NCI-H2107 treated with DMSO at 0.1 percent for 48 hours (cell line): ENCODE results near the gene OSGEP.

ENCODE experiments used
- DNase-seq: peaks from one replicate; lab custom pipeline; 2025; ENCODE audit not compliant: unreplicated experiment; lab: John Stamatoyannopoulos, UW

OSGEP gene

GRCh38 chr14:20454516-20455354, at the start of gene OSGEP, which contains the start of gene APEX1:
Gene OSGEP, minus strand, starts transcription at chr14:20454812. Its CDS starts 129 bp downstream, at chr14:20454683.
Gene APEX1, plus strand, starts transcription at chr14:20455226. Its CDS starts 420 bp downstream, at chr14:20455646.
- DNase-seq = peak; percentile 99

GRCh38 chr14:20503898-20504297, 49.3 kb upstream of the OSGEP start:
- DNase-seq = no peak

GRCh38 chr14:20501346-20501745, 46.7 kb upstream of the OSGEP start:
- no peak for DNase-seq

- no peak for DNase-seq
Measured at GRCh38 chr14:20499881-20500280, 45.3 kb upstream of the OSGEP start.

DNA sequence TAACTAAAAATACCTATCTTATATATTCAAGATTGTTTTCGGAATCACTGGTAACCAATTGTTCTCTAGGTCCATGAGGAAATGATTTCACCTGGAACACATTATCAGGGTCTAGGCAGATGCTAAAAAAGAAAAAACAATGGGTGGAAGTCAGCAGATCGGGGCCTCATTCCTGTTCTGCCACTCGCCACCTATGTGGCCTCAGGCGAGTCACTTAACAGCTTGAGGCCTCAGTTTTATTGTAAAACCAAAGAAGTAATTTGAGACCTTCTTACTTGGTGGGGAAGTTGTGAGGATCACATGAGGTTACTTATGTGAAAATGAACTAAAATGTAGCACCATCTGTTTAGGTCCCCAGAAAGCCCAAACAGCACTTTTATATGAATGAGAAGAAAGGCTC, 44.5 kb upstream of the OSGEP start:
- DNase-seq = peak; percentile 31

GRCh38 chr14:20498622-20499021, 44.0 kb upstream of the OSGEP start:
- no peak for DNase-seq

GRCh38 chr14:20494935-20495766, 40.5 kb upstream of the OSGEP start:
- DNase-seq = no peak

GRCh38 chr14:20493634-20494033, 39.0 kb upstream of the OSGEP start:
- no peak for DNase-seq

GRCh38 chr14:20492486-20492885, 37.9 kb upstream of the OSGEP start:
- no peak for DNase-seq

GRCh38 chr14:20490563-20490962, 36.0 kb upstream of the OSGEP start:
- no peak for DNase-seq

- DNase-seq = peak; percentile 64
Measured at GRCh38 chr14:20489093-20489994, 34.7 kb upstream of the OSGEP start.

DNA sequence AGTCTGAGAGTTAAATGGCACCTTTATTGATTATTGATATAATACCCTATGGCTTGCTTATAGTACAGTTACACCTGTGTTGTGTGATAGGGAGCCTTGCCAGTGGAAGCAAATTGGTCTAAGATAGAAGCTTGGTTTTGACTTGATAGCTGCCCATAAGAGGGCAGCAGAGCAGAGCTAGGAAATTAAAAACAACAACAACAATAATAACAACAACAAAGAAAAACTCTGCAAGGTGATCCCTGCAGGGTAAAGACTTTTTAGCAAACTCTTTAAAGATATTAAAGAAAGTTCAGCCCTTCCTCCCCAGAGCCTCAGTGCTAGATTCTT, 32.7 kb upstream of the OSGEP start:
- no peak for DNase-seq

GRCh38 chr14:20486684-20487395, 32.2 kb upstream of the OSGEP start:
- DNase-seq = no peak

- DNase-seq = no peak
Measured at GRCh38 chr14:20485900-20486299, 31.3 kb upstream of the OSGEP start.

- no peak for DNase-seq
Measured at GRCh38 chr14:20482382-20482781, 27.8 kb upstream of the OSGEP start.

GRCh38 chr14:20478894-20479293, 24.3 kb upstream of the OSGEP start:
- DNase-seq = no peak

DNA sequence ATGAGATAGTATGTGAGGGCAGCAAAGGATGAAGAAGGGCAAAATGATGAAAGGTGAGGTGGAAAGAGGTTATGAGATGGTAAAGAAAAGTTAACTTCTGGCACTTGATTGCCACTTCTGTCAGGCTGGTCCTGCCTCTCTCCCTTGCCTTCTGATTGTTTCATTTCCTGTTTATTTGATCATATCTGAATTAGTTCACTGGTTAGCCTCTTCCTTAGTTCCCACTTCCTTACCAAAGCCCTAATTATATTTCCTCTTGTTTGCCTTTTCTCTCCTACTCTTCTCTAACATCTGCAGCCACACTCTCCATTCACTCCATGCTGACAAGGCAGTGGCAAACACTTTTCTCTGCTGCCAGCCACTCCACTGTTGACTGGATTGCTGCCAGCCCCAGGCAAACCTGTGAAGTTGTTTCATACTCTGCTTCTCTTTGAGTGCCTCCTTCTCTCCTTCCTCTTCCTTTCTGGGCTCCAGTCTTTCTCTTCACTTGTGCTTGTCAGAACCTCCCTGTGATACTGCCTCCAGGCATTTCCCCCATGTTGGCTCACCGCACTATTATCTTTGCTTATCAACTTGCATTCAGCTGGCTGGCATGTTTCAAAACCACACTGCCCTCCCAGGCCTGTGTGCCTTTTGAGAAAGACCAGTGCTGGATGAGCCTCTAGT, 22.7 kb upstream of the OSGEP start:
- peak; percentile 26 for DNase-seq

DNA sequence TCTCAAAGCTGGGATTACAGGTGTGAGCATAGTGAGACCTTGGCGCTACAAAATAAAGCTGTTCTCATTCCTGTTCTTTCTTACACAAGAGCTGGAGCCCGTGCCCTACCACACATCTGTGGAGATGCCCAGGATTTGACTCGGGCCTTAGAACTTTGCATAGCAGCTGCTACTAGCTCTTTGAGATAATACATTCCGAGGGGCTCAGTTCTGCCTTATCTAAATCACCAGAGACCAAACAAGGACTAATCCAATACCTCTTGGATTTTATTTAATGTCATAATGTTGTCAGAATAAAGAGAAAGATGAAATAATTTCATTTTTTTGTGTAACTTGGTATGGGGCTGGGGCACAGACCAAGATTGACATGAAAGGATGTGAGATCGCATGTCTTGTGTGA, 22.2 kb upstream of the OSGEP start:
- DNase-seq = no peak

- DNase-seq = no peak
Measured at GRCh38 chr14:20472536-20473169, 18.0 kb upstream of the OSGEP start.

DNA sequence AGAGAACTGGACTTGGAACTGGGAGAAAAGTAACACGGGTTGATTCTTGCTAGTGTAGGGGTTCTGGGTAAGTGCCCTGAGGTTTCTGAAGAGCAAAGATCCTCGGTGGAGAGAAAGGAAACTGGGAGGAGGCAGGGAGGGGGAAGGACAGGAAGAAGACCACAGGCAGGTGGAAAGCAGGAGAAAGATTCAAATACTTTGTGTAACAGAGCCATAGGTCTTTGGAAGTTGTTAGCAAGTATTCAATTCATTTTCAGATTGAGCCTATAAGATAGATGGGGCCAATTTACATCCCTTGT, 15.9 kb upstream of the OSGEP start:
- DNase-seq = peak; percentile 89
